ACC112 (cell line): ENCODE measurements around the gene BMERB1.
"Not testable (repeated sequence)": the region's sequence is repeated elsewhere in the genome, so short reads cannot be mapped to it uniquely, and the experiment has no call there.

Experiments
- H2AFZ ChIP-seq: fragments of 200-600 bp; sonication (generic); one replicate; pipeline ENCODE4 v1.6.0; 2017; ENCODE audit warnings: antibody characterized with exemption, low read length; ENCODE audit not compliant: unreplicated experiment
- H3K27ac ChIP-seq: fragments of 200-600 bp; sonication (generic); 2 replicates; pipeline ENCODE4 v1.5.1; 2014; ENCODE audit warnings: low read depth, mild to moderate bottlenecking, antibody characterized with exemption, low read length, moderate library complexity
- H3K27me3 ChIP-seq: fragments of 200-600 bp; sonication (generic); 2 replicates; pipeline ENCODE4 v1.6.1; 2014; ENCODE audit warnings: mild to moderate bottlenecking, antibody characterized with exemption, low read length, moderate library complexity, mixed read lengths; ENCODE audit not compliant: insufficient read depth
- H3K36me3 ChIP-seq: fragments of 200-600 bp; sonication (generic); 2 replicates; pipeline ENCODE4 v1.6.1; 2016; ENCODE audit warnings: mild to moderate bottlenecking, antibody characterized with exemption, low read length, moderate library complexity, mixed read lengths; ENCODE audit not compliant: insufficient read depth
- H3K4me1 ChIP-seq: fragments of 200-600 bp; sonication (generic); one replicate; pipeline ENCODE4 v1.6.1; 2016; ENCODE audit warnings: low read length, mixed read lengths; ENCODE audit not compliant: insufficient read depth, unreplicated experiment, control insufficient read depth
- H3K4me3 ChIP-seq: fragments of 200-600 bp; sonication (generic); 2 replicates; pipeline ENCODE4 v1.5.1; 2014; ENCODE audit warnings: mild to moderate bottlenecking, low read depth, low read length
- H3K79me2 ChIP-seq: fragments of 200-600 bp; sonication (generic); one replicate; pipeline ENCODE4 v1.6.0; 2016; ENCODE audit warnings: low read length; ENCODE audit not compliant: control insufficient read depth, unreplicated experiment, insufficient read depth

The BMERB1 gene

DNA sequence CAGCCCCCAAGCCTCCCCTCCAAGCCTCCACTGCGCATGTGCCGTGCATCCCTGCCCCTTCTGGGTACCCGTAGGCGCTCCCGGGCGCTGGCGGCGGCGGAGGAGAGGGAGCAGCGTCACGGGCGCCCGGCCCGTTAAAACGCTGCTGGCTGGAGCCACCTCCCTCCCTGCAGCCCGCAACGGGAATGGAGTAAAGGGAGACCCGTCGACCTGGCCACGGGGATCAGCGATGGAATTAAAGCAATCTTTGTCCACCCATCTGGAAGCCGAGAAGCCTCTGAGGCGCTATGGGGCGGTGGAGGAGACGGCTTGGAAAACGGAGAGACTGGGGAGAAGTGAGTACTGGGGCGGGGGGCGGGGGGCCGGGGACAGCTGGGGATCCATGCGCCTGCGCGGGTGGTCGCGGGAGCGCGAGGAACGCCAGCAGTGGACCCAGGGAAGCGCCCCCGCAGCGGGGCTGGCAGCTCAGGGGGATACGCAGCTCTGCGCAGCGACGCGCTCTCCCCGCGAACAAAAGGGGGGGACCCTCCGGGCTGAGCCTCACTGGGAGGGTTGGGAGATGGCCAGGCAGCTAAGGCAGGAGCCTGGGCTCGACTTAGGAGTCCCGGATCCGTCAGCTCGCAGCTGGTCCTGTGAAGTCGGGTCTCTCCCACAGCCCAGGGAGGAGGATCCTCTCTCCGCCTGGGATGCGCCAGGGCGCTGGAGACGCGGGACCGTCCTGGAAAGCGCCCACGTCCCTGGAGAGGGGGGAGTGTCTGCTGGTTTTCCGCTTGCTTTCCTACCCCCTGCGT is at the start of gene BMERB1:
Gene BMERB1 (plus strand): TSS at position 164 of the 791 bp plus-strand sequence. CDS start 66 bp downstream, at position 230.
- H2AFZ ChIP-seq = peak within 1 kb of the TSS; percentile 79
- H3K36me3 ChIP-seq = no peaks in the 10 kb centered on the region
- H3K4me1 ChIP-seq = peaks cover 4% of the 10 kb centered on the region
- peaks cover 12% of the 10 kb centered on the region for H3K79me2 ChIP-seq
- no peak within 1 kb of the TSS for H3K27ac ChIP-seq
- peak within 1 kb of the TSS; percentile 97 for H3K4me3 ChIP-seq
- H3K27me3 ChIP-seq = no peaks in the 10 kb centered on the region

DNA sequence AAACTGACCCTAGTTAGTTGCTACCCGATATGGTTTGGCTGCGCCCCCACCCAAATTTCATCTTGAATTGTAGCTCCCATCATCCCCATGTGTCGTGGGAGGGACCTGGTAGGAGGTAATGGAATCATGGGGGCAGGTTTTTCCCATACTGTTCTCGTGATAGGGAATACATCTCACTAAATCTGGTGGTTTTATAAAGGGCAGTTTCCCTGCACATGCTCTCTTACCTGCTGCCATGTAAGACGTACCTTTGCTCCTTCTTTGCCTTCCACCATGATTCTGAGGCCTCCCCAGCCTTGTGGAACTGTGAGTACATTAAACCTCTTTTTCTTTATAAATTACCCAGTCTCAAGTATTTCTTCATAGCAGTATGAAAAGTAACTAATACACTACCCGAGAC is 46.3 kb upstream of the BMERB1 start:
- not testable (repeated sequence) for H2AFZ ChIP-seq, H3K27ac ChIP-seq, H3K27me3 ChIP-seq, H3K36me3 ChIP-seq, H3K4me3 ChIP-seq, H3K4me1 ChIP-seq, H3K79me2 ChIP-seq

DNA sequence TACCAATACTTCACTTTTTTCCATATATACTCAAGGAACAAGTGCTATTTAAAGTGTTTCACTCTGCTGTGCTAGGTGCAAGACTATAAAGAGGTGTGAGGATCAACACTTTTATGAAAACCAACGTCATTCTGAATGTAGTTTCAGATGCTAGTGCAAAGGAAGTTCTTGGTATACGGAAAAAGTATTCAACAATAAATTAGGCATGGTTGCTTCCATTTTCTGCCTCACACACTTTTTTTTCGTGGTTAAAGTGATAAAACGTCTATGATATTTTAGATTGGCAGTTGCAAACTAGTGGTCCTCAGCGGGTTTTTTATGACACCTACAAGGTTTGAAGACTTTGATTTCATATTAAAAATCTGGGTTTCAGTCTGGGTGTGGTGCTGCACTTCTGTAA is 44.5 kb upstream of the BMERB1 start:
- H3K27me3 ChIP-seq, H3K36me3 ChIP-seq, H3K4me1 ChIP-seq, H2AFZ ChIP-seq, H3K79me2 ChIP-seq, H3K27ac ChIP-seq, H3K4me3 ChIP-seq: not testable (repeated sequence)

DNA sequence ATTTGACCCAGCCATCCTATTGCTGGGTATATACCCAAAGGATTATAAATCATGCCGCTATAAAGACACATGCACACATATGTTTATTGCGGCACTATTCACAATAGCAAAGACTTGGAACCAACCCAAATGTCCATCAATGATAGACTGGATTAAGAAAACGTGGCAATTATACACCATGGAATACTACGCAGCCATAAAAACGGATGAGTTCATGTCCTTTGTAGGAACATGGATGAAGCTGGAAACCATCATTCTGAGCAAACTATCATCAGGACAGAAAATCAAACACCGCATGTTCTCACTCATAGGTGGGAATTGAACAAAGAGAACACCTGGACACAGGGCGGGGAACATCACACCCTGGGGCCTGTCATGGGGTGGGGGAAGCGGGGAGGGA is 41.4 kb upstream of the BMERB1 start:
- not testable (repeated sequence) for H3K4me3 ChIP-seq, H3K79me2 ChIP-seq, H3K27ac ChIP-seq, H3K36me3 ChIP-seq, H3K4me1 ChIP-seq, H3K27me3 ChIP-seq, H2AFZ ChIP-seq

DNA sequence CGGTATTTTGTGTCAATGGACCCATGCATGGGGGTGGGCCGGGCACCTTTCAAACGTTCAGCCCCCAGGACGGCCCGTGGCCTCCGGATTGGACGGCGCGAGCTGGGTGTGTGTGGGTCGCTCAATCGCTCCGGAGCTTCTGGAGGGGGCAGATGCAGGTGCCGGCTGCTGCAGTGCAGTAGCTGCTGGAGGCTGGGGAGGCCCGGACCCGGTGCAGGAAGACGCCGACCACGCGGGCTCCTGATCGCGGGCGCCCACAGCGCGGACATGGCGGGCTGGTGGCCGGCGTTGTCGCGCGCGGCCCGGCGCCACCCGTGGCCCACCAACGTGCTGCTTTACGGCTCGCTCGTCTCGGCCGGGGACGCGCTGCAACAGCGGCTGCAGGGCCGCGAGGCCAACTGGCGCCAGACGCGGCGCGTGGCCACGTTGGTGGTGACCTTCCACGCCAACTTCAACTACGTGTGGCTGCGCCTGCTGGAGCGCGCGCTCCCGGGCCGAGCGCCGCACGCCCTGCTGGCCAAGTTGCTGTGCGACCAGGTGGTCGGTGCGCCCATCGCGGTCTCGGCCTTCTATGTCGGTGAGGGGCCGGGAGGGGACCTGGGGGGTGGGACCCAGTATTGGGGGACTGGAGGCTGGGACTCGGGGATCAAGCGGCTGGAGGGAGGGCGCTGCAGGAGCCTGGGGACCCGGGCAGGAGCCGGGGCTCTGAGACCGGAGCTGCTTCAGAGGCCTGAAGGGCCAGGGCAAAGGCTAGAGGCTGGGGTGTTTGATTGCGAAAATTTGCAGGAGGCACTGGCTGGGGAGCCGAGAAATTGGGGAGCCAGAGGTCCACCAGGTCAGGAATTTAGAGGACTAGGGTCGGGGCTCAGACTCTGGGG is 38.5 kb upstream of the BMERB1 start, which contains the start of gene MPV17L:
Gene MPV17L (plus strand): TSS at position 124 of the 878 bp plus-strand sequence. CDS start 144 bp downstream, at position 268.
- H3K4me3 ChIP-seq = peak within 1 kb of the TSS; percentile 77
- not testable (repeated sequence) for H3K79me2 ChIP-seq, H3K4me1 ChIP-seq, H3K27ac ChIP-seq, H3K27me3 ChIP-seq, H3K36me3 ChIP-seq
- peak within 1 kb of the TSS; percentile 85 for H2AFZ ChIP-seq

DNA sequence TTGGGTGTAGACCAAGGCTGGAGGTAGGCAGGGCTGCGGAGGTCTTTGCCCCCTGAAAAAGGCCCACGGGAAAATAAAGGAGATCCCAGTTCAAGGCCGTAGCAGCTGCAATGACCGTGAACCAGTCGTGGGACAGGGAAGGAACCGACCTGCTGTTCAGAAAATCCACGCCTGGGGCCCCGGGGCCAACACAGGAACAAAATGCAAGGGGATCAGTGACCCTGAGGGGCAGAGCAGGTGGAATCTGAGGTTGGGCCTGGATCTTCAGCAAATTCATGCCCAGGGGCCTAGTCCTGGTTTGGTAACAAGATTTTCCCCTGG is 37.9 kb upstream of the BMERB1 start:
- H3K4me1 ChIP-seq, H3K27ac ChIP-seq, H3K27me3 ChIP-seq, H3K36me3 ChIP-seq, H3K79me2 ChIP-seq, H2AFZ ChIP-seq: not testable (repeated sequence)
- peak overlapping the region; percentile 77 for H3K4me3 ChIP-seq

DNA sequence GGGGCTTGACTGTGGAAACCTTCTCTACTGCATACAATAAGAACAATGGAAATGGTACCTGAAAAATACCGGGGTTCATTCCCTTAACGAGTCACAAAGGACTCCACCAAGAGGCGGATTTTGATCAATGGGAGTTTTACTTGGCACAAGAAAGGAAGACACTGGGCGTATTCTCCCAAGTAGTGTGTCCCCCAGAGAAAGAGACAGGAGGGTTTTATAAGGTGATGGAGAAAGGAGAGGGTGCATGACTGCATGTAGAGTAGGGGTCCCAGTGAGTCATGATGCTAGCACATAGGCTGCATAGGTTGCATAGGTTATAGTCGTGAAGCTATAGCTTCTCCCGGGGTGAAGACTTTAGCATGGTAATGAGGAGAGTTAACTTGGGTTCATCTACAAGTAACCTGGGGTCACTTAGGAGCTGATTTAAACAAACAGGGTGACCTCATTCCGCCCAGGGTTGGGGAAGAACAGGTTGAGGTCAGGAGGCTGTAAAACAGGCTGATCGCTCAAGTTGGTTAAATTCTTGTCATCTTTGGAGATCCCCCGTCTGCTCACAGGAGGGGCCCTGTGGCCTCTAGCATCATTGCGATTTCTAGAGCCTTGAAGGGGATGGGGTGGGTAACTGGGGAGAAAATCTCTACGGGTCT is 37.3 kb upstream of the BMERB1 start:
- H3K4me3 ChIP-seq = no peak overlapping the region

DNA sequence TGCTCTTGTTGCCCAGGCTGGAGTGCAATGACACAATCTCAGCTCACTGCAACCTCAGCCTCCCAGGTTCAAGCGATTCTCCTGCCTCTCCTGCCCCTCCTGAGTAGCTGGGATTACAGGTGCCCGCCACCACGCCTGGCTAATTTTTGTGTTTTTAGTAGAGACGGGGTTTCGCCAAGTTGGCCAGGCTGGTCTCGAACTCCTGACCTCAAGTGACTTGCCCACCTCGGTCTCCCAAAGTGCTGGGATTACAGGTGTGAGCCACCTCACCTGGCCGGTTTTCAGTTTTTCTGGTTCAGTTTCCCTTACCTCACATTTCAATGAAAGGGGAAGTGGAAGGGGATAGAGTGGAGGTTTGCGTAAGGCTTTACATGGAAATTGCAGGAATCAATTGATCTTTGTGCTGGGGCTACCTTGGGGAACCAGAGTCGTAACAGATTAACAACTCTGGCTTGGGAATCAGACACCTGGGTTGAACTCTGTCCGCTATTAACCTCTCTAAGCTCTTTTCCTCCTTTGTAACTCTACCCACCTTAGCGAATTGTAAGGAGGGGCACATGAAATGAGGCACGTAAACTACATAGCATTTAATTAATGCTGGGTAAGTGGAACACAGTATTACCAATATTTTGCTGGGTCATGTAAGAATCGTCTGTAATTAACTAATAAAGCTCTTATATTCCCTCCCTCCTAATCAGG is 35.6 kb upstream of the BMERB1 start:
- no peaks in the 10 kb centered on the region for H3K4me1 ChIP-seq
- H3K4me3 ChIP-seq = no peak overlapping the region

More for the DNA sequence above, 37.3 kb upstream of the BMERB1 start:
- Histone ChIP-seq H3K27me3 (no peaks in the 10 kb centered on the region), H3K36me3 (no peaks in the 10 kb centered on the region), H3K79me2 (no peaks in the 10 kb centered on the region), H2AFZ (no peak overlapping the region), H3K27ac (no peak overlapping the region), H3K4me1 (no peaks in the 10 kb centered on the region)

DNA sequence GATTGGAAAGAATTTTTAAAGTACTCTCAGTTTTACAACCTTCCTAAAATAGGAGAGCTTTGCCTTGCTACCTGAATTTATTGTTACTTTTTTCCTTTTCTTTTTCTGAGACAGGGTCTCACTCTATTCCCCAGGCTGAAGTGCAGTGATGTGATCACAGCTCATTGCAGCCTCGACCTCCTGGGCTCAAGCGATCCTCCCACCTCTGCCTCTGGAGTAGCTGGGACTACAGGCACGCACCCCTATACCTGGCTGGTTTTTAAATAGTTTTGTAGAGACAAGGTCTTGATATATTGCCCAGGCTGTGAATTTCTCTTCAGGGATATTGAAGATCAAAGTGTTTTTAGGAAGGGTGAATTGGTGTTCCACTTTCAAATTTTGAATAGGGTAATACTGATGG is 35.1 kb upstream of the BMERB1 start:
- Histone ChIP-seq H3K27ac (no peak overlapping the region), H2AFZ (no peak overlapping the region)

More for the DNA sequence above, 35.6 kb upstream of the BMERB1 start:
- H3K36me3 ChIP-seq = no peaks in the 10 kb centered on the region
- no peak overlapping the region for H3K27ac ChIP-seq
- no peaks in the 10 kb centered on the region for H3K79me2 ChIP-seq
- H3K27me3 ChIP-seq = no peaks in the 10 kb centered on the region
- H2AFZ ChIP-seq = no peak overlapping the region

DNA sequence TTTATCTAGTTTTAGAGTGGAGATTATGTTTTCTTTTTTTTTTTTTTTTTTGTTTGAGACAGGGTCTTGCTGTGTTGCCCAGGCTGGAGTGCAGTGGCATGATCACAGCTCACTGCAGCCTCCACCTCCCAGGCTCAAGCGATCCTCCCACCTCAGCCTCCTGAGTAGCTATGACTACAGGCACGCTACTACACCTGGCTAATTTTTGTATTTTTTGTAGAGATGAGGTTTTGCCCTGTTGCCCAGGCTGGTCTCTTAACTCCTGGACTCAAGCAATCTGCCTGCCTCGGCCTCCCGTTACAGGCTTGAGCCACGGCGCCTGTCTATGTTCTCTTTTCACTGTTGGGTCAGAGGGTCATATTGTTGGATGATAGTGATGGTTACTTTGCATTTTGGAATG is 34.1 kb upstream of the BMERB1 start:
- not testable (repeated sequence) for H3K4me1 ChIP-seq, H3K27ac ChIP-seq, H3K36me3 ChIP-seq, H2AFZ ChIP-seq, H3K4me3 ChIP-seq, H3K79me2 ChIP-seq, H3K27me3 ChIP-seq

More for the DNA sequence above, 35.1 kb upstream of the BMERB1 start:
- Histone ChIP-seq H3K27me3 (no peaks in the 10 kb centered on the region), H3K36me3 (no peaks in the 10 kb centered on the region), H3K79me2 (no peaks in the 10 kb centered on the region), H3K4me3 (no peak overlapping the region), H3K4me1 (no peaks in the 10 kb centered on the region)
